Measurements from ENCODE around the gene PAPOLG.

The PAPOLG gene

GRCh38 chr2:60840880-60841279 is 84.8 kb downstream of the PAPOLG start:
- TF ChIP-seq, protein P1, sequence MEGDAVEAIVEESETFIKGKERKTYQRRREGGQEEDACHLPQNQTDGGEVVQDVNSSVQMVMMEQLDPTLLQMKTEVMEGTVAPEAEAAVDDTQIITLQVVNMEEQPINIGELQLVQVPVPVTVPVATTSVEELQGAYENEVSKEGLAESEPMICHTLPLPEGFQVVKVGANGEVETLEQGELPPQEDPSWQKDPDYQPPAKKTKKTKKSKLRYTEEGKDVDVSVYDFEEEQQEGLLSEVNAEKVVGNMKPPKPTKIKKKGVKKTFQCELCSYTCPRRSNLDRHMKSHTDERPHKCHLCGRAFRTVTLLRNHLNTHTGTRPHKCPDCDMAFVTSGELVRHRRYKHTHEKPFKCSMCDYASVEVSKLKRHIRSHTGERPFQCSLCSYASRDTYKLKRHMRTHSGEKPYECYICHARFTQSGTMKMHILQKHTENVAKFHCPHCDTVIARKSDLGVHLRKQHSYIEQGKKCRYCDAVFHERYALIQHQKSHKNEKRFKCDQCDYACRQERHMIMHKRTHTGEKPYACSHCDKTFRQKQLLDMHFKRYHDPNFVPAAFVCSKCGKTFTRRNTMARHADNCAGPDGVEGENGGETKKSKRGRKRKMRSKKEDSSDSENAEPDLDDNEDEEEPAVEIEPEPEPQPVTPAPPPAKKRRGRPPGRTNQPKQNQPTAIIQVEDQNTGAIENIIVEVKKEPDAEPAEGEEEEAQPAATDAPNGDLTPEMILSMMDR (conservative IDR thresholded peaks at IDR 0.05; ENCODE audit: low read length): no peak
- no peak overlapping the region for H3K4me3 ChIP-seq (ENCODE audit: low read length)
- DNase-seq (ENCODE audit: low read depth): no peak

DNA sequence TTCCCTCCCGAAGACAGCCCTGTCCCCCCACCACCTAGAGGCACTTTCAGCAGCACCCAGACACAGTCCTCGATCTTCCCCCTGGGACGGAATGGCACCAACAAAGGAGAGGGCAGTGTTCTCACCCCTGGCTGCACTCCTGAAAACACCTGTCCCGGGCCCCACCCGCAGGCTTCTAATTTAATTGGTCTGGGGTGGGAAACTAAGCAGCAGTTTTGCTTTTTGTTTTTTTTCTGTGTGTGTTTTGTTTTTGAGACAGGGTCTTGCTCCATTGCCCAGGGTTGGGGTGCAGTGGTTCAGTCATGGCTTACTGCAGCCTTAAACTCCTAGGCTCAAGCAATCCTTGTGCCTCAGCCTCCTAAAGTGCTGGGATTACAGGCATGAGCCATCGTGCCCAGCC is 86.9 kb downstream of the PAPOLG start:
- DNase-seq (ENCODE audit: low read depth): no peak
- TF ChIP-seq, protein P1 (conservative IDR thresholded peaks at IDR 0.05; ENCODE audit: low read length): no peak
- H3K4me3 ChIP-seq (ENCODE audit: low read length): no peak overlapping the region

GRCh38 chr2:60844105-60844504 is 88.0 kb downstream of the PAPOLG start:
- TF ChIP-seq, protein P1 (conservative IDR thresholded peaks at IDR 0.05; ENCODE audit: low read length): no peak
- H3K4me3 ChIP-seq (ENCODE audit: low read length): no peak overlapping the region
- no peak for DNase-seq (ENCODE audit: low read depth)

- TF ChIP-seq, protein P1 (conservative IDR thresholded peaks at IDR 0.05; ENCODE audit: low read length): no peak
- no peak overlapping the region for H3K4me3 ChIP-seq (ENCODE audit: low read length)
- DNase-seq (ENCODE audit: low read depth): no peak
Measured at GRCh38 chr2:60847854-60848253, 91.8 kb downstream of the PAPOLG start.
